ENCODE results near the gene RELCH. TPM values are rescaled to one million over a fixed set of nuclear protein-coding genes. Genes with fewer than 3 reads are reported as not detected.

The RELCH gene
- total and polyA plus RNA-seq, 7 experiments from 2014 or later: 7.3 to 70.8 (median 52.0) TPM

GRCh38 chr18:62288665-62289008 is 101.6 kb downstream of the RELCH start:
- Mint-ChIP-seq H3K4me1 (peaks cover 0 to 19% (median 0%) of the 10 kb centered on the region in 7 donors), H3K4me3 (no peak overlapping the region), H3K27me3 (no peaks in the 10 kb centered on the region), H3K27ac (no peak overlapping the region), H3K9me3 (no peaks in the 10 kb centered on the region), H3K36me3 (peaks cover 4 to 42% (median 33%) of the 10 kb centered on the region in 5 donors)
- Histone ChIP-seq H3K27me3 (ENCODE audit: control insufficient read depth in 2 of 2, insufficient read depth in 2 of 2, low read length in 2 of 2) (no peaks in the 10 kb centered on the region), H3K4me1 (ENCODE audit: control insufficient read depth in 2 of 2, insufficient read depth in 2 of 2, low read length in 2 of 2) (no peaks in the 10 kb centered on the region), H3K27ac (ENCODE audit: low read depth, low read length) (no peak overlapping the region), H3K4me3 (ENCODE audit: low read length) (no peak overlapping the region), H3K9me3 (ENCODE audit: control insufficient read depth in 2 of 3, low read length in 3 of 3) (no peaks in the 10 kb centered on the region), H3K36me3 (ENCODE audit: control insufficient read depth in 2 of 3, insufficient read depth in 3 of 3, low read length in 3 of 3) (peaks cover 7 to 49% (median 15%) of the 10 kb centered on the region in 3 experiments)
- ATAC-seq: peak; percentile 45
- CTCF ChIA-PET: no interaction called here
- no peak for DNase-seq
- POLR2A ChIA-PET: no interaction called here
- intact Hi-C loops (cut with micrococcal nuclease): no loop called here

GRCh38 chr18:62289047-62289446 is 102.0 kb downstream of the RELCH start:
- H3K27me3 ChIP-seq (ENCODE audit: control insufficient read depth in 2 of 2, insufficient read depth in 2 of 2, low read length in 2 of 2): no peaks in the 10 kb centered on the region
- H3K4me1 ChIP-seq (ENCODE audit: control insufficient read depth in 2 of 2, insufficient read depth in 2 of 2, low read length in 2 of 2): no peaks in the 10 kb centered on the region
- DNase-seq (no peak), ATAC-seq (no peak)
- intact Hi-C loops (cut with micrococcal nuclease): no loop called here
- Mint-ChIP-seq H3K27ac (peak overlapping the region in 1 of 9 donors; percentile 5), H3K4me1 (peaks cover 0 to 16% (median 0%) of the 10 kb centered on the region in 7 donors), H3K4me3 (no peak overlapping the region), H3K9me3 (no peaks in the 10 kb centered on the region), H3K27me3 (no peaks in the 10 kb centered on the region), H3K36me3 (peaks cover 4 to 39% (median 33%) of the 10 kb centered on the region in 5 donors)
- POLR2A ChIA-PET: no interaction called here
- CTCF ChIA-PET: no interaction called here
- H3K9me3 ChIP-seq (ENCODE audit: control insufficient read depth in 2 of 3, low read length in 3 of 3): no peaks in the 10 kb centered on the region
- peaks cover 7 to 46% (median 15%) of the 10 kb centered on the region in 3 experiments for H3K36me3 ChIP-seq (ENCODE audit: control insufficient read depth in 2 of 3, insufficient read depth in 3 of 3, low read length in 3 of 3)
- H3K27ac ChIP-seq (ENCODE audit: low read depth, low read length): no peak overlapping the region
- no peak overlapping the region for H3K4me3 ChIP-seq (ENCODE audit: low read length)

- DNase-seq (no peak), ATAC-seq (no peak)
- H3K27ac Mint-ChIP-seq: no peak overlapping the region
- CTCF ChIA-PET: no interaction called here
- Histone ChIP-seq H3K27ac (ENCODE audit: low read depth, low read length) (no peak overlapping the region), H3K4me3 (ENCODE audit: low read length) (no peak overlapping the region), H3K4me1 (ENCODE audit: control insufficient read depth in 2 of 2, insufficient read depth in 2 of 2, low read length in 2 of 2) (no peaks in the 10 kb centered on the region), H3K27me3 (ENCODE audit: control insufficient read depth in 2 of 2, insufficient read depth in 2 of 2, low read length in 2 of 2) (no peaks in the 10 kb centered on the region), H3K36me3 (ENCODE audit: control insufficient read depth in 2 of 3, insufficient read depth in 3 of 3, low read length in 3 of 3) (peaks cover 3 to 18% (median 11%) of the 10 kb centered on the region in 3 experiments), H3K9me3 (ENCODE audit: control insufficient read depth in 2 of 3, low read length in 3 of 3) (no peaks in the 10 kb centered on the region)
- H3K27me3 Mint-ChIP-seq: no peaks in the 10 kb centered on the region
- H3K36me3 Mint-ChIP-seq: peaks cover 0 to 28% (median 14%) of the 10 kb centered on the region in 5 donors
- POLR2A ChIA-PET: no interaction called here
- intact Hi-C loops (cut with micrococcal nuclease): no loop called here
- peaks cover 0 to 15% (median 9%) of the 10 kb centered on the region in 7 donors for H3K4me1 Mint-ChIP-seq
- H3K9me3 Mint-ChIP-seq: no peaks in the 10 kb centered on the region
- no peak overlapping the region for H3K4me3 Mint-ChIP-seq
Observed at GRCh38 chr18:62294073-62294472, 107.0 kb downstream of the RELCH start.

GRCh38 chr18:62300359-62300963 is 113.4 kb downstream of the RELCH start:
- no peak overlapping the region for H3K4me3 ChIP-seq (ENCODE audit: low read length)
- peaks cover 0 to 8% of the 10 kb centered on the region in 2 donors for H3K4me1 ChIP-seq (ENCODE audit: control insufficient read depth in 2 of 2, insufficient read depth in 2 of 2, low read length in 2 of 2)
- H3K9me3 Mint-ChIP-seq: no peaks in the 10 kb centered on the region
- peak; percentile 34 for ATAC-seq
- ChIA-PET POLR2A (interaction anchor here (0.6 kb wide), 1 partner anchor 121 kb away, joined by 3 read pairs; no protein-coding TSS in a partner anchor), CTCF (interaction anchor here (1.0 to 1.4 kb wide), 2 partner anchors 118 to 125 kb away, joined by 4 to 5 read pairs; no protein-coding TSS in a partner anchor)
- H3K4me1 Mint-ChIP-seq: peaks cover 8 to 33% (median 30%) of the 10 kb centered on the region in 7 donors
- H3K36me3 Mint-ChIP-seq: peaks cover 14 to 69% (median 47%) of the 10 kb centered on the region in 5 donors
- no peaks in the 10 kb centered on the region for H3K27me3 ChIP-seq (ENCODE audit: control insufficient read depth in 2 of 2, insufficient read depth in 2 of 2, low read length in 2 of 2)
- H3K36me3 ChIP-seq (ENCODE audit: control insufficient read depth in 2 of 3, insufficient read depth in 3 of 3, low read length in 3 of 3): peaks cover 0 to 18% (median 12%) of the 10 kb centered on the region in 3 experiments
- H3K9me3 ChIP-seq (ENCODE audit: control insufficient read depth in 2 of 3, low read length in 3 of 3): no peaks in the 10 kb centered on the region
- peak overlapping the region in 8 of 9 donors; percentile 26 to 69 (median 52) for H3K27ac Mint-ChIP-seq
- DNase-seq: peak in 5 of 9 donors; percentile 11 to 31 (median 18)
- H3K27me3 Mint-ChIP-seq: no peaks in the 10 kb centered on the region
- intact Hi-C loops (cut with micrococcal nuclease): no loop called here
- peak overlapping the region in 6 of 10 donors; percentile 6 to 54 (median 26) for H3K4me3 Mint-ChIP-seq
- no peak overlapping the region for H3K27ac ChIP-seq (ENCODE audit: low read depth, low read length)

- H3K4me3 ChIP-seq (ENCODE audit: low read length): no peak overlapping the region
- POLR2A ChIA-PET: interaction anchor here (0.7 kb wide), 1 partner anchor 36 kb away, joined by 3 read pairs; no protein-coding TSS in a partner anchor
- no peak overlapping the region for H3K4me3 Mint-ChIP-seq
- H3K36me3 Mint-ChIP-seq: peaks cover 14 to 70% (median 47%) of the 10 kb centered on the region in 5 donors
- CTCF ChIA-PET: interaction anchor here (1.4 kb wide), 1 partner anchor 124 kb away, joined by 5 read pairs; no protein-coding TSS in a partner anchor
- no peaks in the 10 kb centered on the region for H3K9me3 ChIP-seq (ENCODE audit: control insufficient read depth in 2 of 3, low read length in 3 of 3)
- no peaks in the 10 kb centered on the region for H3K9me3 Mint-ChIP-seq
- ATAC-seq (no peak), DNase-seq (no peak)
- peaks cover 0 to 19% (median 12%) of the 10 kb centered on the region in 3 experiments for H3K36me3 ChIP-seq (ENCODE audit: control insufficient read depth in 2 of 3, insufficient read depth in 3 of 3, low read length in 3 of 3)
- H3K4me1 Mint-ChIP-seq: peaks cover 8 to 33% (median 30%) of the 10 kb centered on the region in 7 donors
- H3K4me1 ChIP-seq (ENCODE audit: control insufficient read depth in 2 of 2, insufficient read depth in 2 of 2, low read length in 2 of 2): peaks cover 0 to 8% of the 10 kb centered on the region in 2 donors
- peak overlapping the region in 1 of 9 donors; percentile 55 for H3K27ac Mint-ChIP-seq
- intact Hi-C loops (cut with micrococcal nuclease): no loop called here
- no peak overlapping the region for H3K27ac ChIP-seq (ENCODE audit: low read depth, low read length)
- no peaks in the 10 kb centered on the region for H3K27me3 ChIP-seq (ENCODE audit: control insufficient read depth in 2 of 2, insufficient read depth in 2 of 2, low read length in 2 of 2)
- H3K27me3 Mint-ChIP-seq: no peaks in the 10 kb centered on the region
Observed at GRCh38 chr18:62301322-62301721, 114.3 kb downstream of the RELCH start.

- H3K4me3 ChIP-seq (ENCODE audit: low read length): no peak overlapping the region
- no peak for DNase-seq
- H3K4me1 ChIP-seq (ENCODE audit: control insufficient read depth in 2 of 2, insufficient read depth in 2 of 2, low read length in 2 of 2): no peaks in the 10 kb centered on the region
- Mint-ChIP-seq H3K9me3 (peaks cover 0 to 4% (median 0%) of the 10 kb centered on the region in 11 donors), H3K27me3 (peaks cover 0 to 18% (median 6%) of the 10 kb centered on the region in 5 donors), H3K4me3 (no peak overlapping the region), H3K27ac (no peak overlapping the region), H3K36me3 (peaks cover 0 to 10% (median 0%) of the 10 kb centered on the region in 5 donors), H3K4me1 (peaks cover 0 to 2% (median 0%) of the 10 kb centered on the region in 7 donors)
- H3K36me3 ChIP-seq (ENCODE audit: control insufficient read depth in 2 of 3, insufficient read depth in 3 of 3, low read length in 3 of 3): no peaks in the 10 kb centered on the region
- CTCF ChIA-PET: no interaction called here
- no peak overlapping the region for H3K27ac ChIP-seq (ENCODE audit: low read depth, low read length)
- ATAC-seq: no peak
- intact Hi-C loops (cut with micrococcal nuclease): no loop called here
- POLR2A ChIA-PET: no interaction called here
- no peaks in the 10 kb centered on the region for H3K27me3 ChIP-seq (ENCODE audit: control insufficient read depth in 2 of 2, insufficient read depth in 2 of 2, low read length in 2 of 2)
- H3K9me3 ChIP-seq (ENCODE audit: control insufficient read depth in 2 of 3, low read length in 3 of 3): no peaks in the 10 kb centered on the region
Observed at GRCh38 chr18:62312851-62313250, 125.8 kb downstream of the RELCH start.
